GM04504 (cell line): Measurements from ENCODE around the gene GULP1.
"Not testable (repeated sequence)": the region's sequence is repeated elsewhere in the genome, so short reads cannot be mapped to it uniquely, and the experiment has no call there.

Experiments
- DNase-seq: peaks from one replicate; pipeline ENCODE4 v3.0.0-alpha.2; 2012; ENCODE audit warnings: low read depth

GULP1 gene, protein sequence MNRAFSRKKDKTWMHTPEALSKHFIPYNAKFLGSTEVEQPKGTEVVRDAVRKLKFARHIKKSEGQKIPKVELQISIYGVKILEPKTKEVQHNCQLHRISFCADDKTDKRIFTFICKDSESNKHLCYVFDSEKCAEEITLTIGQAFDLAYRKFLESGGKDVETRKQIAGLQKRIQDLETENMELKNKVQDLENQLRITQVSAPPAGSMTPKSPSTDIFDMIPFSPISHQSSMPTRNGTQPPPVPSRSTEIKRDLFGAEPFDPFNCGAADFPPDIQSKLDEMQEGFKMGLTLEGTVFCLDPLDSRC

DNA sequence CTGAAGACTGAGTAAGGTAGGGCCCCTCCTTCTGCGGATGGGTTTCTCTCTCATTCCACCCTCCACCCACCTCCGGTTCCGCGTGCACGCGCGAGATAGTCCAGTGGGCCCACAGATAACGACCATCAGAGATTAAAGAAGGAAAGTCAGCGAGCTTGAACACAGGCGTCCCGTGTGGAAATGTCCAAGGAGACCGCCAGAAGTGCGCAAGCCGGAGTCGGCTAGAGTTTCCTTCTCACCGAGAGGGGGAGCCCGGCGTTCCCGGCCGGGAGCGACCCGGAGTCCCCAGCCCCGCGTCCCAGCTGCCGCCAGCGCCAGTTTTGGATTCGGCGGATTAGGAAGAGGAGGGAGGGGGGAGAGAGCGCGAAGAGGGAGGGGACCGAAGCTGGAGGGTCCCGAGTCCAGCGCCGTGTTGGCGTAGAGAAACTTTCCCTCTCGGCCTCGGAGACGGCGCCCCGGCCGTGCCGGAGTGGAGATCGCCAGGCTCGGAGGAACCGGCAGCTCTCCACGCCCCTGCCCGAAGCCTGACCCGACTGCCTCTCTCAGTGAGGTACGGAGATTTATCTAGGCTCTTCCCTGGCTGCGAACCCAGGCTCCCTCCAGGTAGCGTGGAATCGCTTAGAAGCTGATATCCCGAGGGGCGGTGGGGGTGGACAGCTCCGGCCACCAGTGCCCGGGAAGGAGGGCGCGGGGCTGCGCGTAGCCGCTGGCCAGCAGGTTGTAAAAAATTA is at the start of gene GULP1:
Gene GULP1, plus strand, starts transcription at position 258 of the 731 bp plus-strand sequence. CDS start 185,829 bp downstream, outside the sequence.
- DNase-seq: peak; percentile 54

- no peak for DNase-seq
Observed at GRCh38 chr2:188243381-188243780, 48.3 kb upstream of the GULP1 start.

- no peak for DNase-seq
Observed at GRCh38 chr2:188244383-188244782, 47.3 kb upstream of the GULP1 start.

- no peak for DNase-seq
Observed at GRCh38 chr2:188245230-188245629, 46.4 kb upstream of the GULP1 start.

DNA sequence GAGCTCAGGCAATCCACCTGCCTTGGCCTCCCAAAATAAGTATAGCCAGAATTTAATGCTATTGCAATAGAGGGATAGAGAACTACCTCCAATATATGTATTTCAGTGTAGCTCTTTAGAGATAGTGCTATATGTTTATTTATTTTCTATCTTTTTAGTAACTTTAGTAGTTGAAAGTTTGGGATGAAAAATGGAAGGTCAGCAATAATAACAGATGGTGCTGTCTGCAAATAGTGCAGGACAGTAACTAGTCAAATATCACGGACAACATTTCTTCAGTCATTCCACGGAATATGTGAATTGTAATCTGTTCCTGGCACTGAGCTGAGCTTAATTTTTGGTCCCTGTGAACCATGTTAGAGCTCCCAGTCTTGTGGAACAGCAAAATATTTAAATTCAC is 43.2 kb upstream of the GULP1 start:
- no peak for DNase-seq

- DNase-seq: no peak
Observed at GRCh38 chr2:188251034-188251433, 40.6 kb upstream of the GULP1 start.

DNA sequence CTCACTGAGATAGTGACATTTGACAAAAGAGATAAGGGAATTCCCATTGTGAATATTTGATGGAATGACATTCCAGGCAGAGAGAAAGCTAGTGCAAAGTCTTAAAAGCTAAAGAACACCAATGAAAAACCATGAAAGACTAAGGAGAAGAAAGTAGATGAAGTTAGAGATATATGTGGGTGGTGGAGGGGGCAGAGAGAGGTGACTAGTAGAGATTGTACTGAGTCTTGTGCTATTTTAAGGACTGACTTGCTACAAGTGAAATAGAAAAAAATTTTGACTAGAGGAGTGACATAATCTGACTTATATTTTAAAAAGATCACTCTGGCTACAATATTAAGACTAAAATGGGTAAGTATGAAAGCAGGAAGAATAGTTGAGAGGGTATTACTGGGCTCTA is 35.3 kb upstream of the GULP1 start:
- no peak for DNase-seq

- DNase-seq: no peak
Observed at GRCh38 chr2:188265315-188265714, 26.4 kb upstream of the GULP1 start.

DNA sequence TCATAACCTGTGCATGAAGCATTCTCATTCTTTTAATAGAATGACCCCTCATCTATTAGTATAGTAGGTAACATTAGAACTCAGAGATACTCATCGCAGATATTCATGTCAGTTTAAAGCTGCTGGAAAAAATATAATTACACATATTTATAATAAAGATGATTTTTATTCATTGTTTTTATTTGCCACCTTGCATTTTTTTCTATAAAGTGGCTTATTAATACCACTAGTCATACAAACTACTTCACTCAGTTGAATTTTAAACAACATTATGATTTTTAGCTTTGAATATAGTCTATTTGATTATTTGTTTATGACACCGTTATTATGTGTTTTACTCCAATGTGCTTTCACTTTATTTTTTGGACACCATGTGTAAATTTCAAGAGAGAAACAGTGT is 23.9 kb upstream of the GULP1 start:
- DNase-seq: no peak

DNA sequence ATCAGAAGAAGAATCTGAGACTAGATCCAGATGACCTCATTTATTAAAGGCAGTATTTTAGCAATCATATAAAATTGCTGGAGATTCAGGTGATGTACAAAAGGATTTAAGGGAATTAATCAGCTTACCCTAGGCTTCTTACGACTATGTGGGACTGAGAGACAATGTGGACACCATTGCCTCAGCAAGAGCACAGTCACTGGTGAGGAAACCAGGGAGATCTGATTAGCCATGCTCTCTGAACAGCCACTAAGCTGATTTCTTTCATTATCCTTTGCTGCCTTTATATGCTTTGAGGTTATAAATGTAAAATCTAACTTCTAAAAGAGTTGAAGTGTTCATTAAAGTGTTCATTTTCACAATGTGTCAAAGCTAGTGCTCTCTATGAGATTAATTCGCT is 22.7 kb upstream of the GULP1 start:
- DNase-seq: no peak

DNA sequence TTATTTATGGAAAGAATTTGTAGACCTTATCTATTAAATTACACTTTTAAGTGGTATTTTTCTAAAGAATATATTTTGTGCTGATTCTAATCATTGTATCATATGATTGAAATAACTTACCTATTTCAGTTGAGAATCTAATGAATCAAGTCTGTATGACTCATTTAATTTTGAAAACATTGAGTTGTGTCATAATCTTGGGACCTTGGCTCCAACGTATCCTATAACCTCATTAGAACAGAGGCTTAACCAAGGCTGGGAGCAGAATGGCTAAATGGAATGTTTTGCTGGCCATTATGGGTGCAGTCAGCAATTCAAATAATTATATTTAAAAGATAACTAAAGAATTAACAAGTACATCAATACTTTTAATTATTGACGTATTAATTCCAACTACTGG is 19.6 kb upstream of the GULP1 start:
- no peak for DNase-seq

- DNase-seq: no peak
Observed at GRCh38 chr2:188274274-188274673, 17.4 kb upstream of the GULP1 start.

DNA sequence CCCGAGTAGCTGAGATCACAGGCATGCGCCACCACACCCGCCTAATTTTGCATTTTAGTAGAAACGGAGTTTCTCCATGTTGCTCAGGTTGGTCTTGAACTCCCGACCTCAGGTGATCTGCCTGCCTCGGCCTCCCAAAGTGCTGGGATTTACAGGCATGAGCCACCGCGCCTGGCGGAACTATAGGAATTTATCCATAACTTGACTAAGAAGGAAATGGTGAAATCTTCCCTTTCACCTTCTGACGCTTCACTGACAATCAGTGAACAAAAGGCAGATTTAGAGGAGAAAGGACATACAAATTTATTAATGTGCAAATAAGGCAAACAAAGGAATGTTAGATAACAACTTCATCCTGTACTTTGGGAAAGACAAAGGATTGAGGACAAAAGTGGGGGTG is 15.4 kb upstream of the GULP1 start:
- no peak for DNase-seq

GRCh38 chr2:188277786-188278185 is 13.9 kb upstream of the GULP1 start:
- DNase-seq: no peak

GRCh38 chr2:188278388-188279092 is 13.1 kb upstream of the GULP1 start:
- no peak for DNase-seq

- no peak for DNase-seq
Observed at GRCh38 chr2:188279093-188279445, 12.6 kb upstream of the GULP1 start.

DNA sequence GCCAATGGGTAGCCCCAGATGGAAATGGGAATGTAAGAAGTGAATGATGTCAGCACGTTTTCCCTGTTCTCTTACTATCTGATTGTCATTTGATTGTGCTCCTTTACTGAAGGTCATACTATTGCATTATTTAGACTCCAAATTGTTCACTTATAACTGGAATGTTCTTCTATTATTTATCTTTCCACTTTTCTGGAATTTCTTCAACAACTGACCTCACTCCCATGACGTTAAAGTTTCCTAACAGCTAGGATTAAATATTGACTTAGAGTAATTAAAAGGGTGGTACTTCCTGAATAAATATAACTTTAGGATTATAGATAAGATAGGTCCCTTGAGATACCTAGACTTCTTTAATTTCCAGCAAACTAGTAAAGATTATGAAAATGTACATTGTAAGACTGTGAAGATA is 10.9 kb upstream of the GULP1 start:
- DNase-seq: no peak

GRCh38 chr2:188282907-188283306 is 8.8 kb upstream of the GULP1 start:
- no peak for DNase-seq

DNA sequence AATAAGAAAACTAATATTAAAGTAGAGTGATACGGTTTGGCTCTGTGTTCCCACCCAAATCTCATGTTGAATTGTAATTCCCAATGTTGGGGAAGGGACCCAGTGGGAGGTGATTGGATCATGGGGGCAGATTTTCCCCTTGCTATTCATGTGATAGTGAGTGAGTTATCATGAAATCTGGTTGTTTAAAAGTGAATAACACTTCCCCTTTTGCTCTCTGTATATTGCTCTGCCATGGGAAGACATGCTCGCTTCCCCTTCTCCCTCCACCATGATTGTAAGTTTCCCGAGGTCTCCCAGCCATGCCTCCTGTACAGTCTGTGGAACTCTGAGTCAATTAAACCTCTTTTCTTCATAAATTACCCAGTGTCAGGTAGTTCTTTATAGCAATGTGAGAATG is 7.4 kb upstream of the GULP1 start:
- not testable (repeated sequence) for DNase-seq

GRCh38 chr2:188285049-188285448 is 6.6 kb upstream of the GULP1 start:
- no peak for DNase-seq

- DNase-seq: no peak
Observed at GRCh38 chr2:188285774-188286173, 5.9 kb upstream of the GULP1 start.

- DNase-seq: no peak
Observed at GRCh38 chr2:188291142-188291616, 495 bp upstream of the GULP1 start.
